HG03521 (cell line): Measurements from ENCODE around the gene ETNK1.

ENCODE experiments used
- ATAC-seq: cut with Tn5 transposase; IDR thresholded peaks from one replicate; pipeline ENCODE4 v1.9.1; 2021; ENCODE audit warnings: mild to moderate bottlenecking, moderate library complexity; ENCODE audit not compliant: unreplicated experiment

Gene ETNK1

DNA sequence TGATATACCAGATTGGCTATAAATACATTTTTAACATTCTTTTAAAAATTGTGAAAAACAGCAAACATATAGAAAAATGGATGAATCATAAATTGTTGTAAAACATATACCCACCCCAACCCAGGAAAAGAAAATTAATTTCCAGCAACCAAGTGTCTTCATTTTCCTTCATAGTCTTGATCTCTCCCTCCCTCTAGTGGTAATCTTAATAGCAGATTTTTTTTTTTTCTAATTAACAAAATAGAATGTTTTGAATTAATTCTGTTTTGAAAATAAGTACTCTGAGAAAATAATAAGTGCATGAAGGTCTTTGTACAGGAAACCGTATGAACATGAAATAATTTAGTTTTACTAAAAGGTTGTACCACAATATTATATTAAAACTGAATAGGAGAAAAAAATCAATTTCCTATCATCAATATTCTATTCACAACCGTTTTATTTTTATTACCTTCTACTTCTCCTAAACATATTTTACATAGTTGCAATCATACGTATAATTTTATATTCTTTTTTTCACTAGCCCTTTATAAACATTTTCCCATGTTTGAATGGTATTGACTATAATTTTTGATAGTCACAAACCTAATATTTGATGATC is 7.0 kb downstream of the ETNK1 start:
- ATAC-seq: no peak

DNA sequence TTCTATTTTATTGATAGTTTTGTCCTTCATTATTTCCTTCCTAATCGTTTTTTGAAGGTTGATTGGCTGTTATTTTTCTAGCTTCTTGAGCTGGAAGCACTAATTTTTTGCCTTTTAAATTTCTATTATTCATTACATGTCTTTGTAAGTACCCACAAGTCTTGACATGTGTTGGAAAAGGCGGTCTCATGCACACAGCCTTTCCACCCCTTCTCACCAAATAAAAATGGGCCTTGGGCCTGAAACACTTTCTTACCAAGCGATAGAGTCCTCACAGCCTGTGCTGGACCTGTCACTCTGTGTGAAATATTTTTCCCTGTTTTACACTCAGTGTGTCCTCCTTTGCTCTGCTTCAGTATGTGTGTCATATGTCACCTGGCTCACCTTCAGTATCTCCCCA is 9.9 kb downstream of the ETNK1 start:
- ATAC-seq: no peak

GRCh38 chr12:22635812-22636211 is 10.8 kb downstream of the ETNK1 start:
- ATAC-seq: no peak

GRCh38 chr12:22640851-22641250 is 15.9 kb downstream of the ETNK1 start:
- no peak for ATAC-seq

DNA sequence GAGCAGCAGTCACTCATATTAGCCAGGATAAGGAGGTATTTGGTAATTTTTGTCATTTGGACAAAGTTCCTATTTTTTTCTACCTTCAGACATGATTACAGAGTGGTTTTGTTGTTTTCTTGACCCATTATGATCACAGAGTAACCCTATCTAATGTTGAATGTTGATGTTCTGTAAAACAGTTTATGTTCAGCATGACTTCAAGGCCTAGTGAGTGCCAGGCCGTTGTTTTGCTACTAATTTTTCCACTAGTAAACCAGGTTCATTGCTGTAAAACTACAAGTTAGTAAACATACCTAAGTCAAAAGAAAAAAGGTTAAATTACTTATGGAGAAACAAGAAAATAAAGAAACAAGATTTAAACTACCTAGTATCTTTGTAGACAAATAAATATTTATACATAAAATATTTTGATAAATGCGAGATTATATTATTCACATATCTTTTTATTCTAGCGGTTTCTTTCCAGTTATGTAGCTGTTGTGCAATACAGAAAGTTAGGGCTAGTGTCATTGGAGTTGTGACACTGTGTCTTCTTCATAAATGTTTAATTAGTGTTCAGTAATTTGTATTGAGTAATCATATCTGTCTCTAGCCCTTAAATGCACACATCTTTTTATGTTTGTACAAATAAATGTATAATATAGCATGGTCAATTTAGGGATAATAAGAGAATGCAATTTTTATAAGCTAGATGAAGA is 16.5 kb downstream of the ETNK1 start:
- ATAC-seq: no peak

- no peak for ATAC-seq
Measured at GRCh38 chr12:22648668-22649067, 23.7 kb downstream of the ETNK1 start.

GRCh38 chr12:22653075-22653474 is 28.1 kb downstream of the ETNK1 start:
- ATAC-seq: no peak

- no peak for ATAC-seq
Measured at GRCh38 chr12:22653791-22654190, 28.8 kb downstream of the ETNK1 start.

- no peak for ATAC-seq
Measured at GRCh38 chr12:22656376-22656775, 31.4 kb downstream of the ETNK1 start.

DNA sequence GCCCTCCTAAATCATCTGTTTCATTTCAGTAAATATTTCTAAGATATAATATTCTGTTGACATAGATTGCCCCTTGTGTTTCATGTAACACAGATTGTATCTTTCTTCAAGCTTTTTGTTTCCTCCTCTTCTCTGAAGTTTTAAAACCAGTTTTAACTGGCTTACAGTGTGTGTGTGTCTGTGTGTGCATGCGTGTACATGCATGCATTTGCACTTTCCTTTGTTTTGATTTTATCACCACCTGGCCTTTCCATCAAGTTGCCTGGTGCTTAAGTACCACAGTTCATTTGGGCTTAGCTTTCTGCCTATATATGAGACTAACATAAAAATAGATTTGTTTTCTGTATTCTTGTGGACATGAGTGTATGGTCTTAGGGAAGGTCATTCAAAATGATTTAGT is 31.9 kb downstream of the ETNK1 start:
- ATAC-seq: no peak

DNA sequence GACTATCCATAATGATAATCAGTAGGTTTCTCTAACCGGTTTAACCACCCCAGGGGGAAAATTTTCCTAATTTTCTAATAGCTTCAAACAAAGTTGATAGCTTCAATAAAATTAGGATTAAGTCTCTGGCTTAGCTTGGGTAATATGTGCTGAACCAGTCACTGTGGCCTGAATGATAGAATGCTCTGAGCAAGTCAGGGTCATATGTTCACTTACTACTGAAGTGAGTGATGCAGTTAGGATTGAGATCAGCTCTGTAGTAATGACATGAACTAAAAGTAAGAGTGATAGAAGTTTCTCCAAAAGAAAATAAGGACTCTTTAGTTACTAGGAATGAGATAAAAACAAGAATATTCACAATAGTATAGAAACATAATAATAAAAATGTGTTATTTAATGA is 32.6 kb downstream of the ETNK1 start:
- no peak for ATAC-seq

GRCh38 chr12:22658214-22658613 is 33.2 kb downstream of the ETNK1 start:
- no peak for ATAC-seq

GRCh38 chr12:22662356-22662755 is 37.4 kb downstream of the ETNK1 start:
- no peak for ATAC-seq

DNA sequence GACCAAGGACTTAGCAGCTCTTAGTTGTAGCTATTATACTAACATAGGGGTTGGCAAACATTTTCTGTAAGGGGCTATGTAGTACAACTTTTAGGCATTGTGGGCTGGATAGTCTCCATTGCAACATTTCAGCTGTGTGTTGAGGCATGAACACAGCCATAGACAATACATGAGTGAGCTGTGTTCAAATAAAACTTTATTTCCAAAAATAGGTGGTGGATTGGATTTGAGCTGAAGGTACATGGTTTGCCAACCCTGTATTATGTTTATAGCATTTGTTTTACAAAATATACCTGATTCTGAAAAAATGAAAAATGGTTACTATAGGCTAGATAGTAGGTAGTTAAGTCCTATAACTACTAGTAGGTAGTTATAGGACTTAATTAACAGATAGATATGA is 40.5 kb downstream of the ETNK1 start:
- no peak for ATAC-seq

DNA sequence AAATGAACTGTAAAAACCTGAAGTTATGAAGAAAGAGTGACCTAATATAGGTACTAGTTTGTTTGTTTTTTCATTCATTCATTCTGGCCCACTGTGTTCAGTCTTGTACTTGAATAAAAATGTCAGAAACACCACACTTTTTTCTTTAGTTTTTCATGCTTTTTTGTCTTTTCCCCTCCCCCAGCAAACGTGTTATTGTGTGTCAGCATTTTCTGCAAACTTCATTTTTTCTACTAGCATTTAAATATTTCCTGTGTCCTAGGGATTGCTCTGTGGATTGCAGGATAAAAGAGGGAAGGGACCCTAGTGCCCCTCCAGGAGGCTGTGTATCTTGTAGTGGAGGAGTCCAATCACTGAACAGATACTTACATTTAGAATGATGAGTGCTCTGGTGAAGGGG is 42.2 kb downstream of the ETNK1 start:
- ATAC-seq: no peak

- ATAC-seq: no peak
Measured at GRCh38 chr12:22668441-22668840, 43.5 kb downstream of the ETNK1 start.

GRCh38 chr12:22670762-22671161 is 45.8 kb downstream of the ETNK1 start:
- ATAC-seq: no peak

- no peak for ATAC-seq
Measured at GRCh38 chr12:22672951-22673350, 48.0 kb downstream of the ETNK1 start.

GRCh38 chr12:22677781-22678574 is 53.0 kb downstream of the ETNK1 start:
- no peak for ATAC-seq

DNA sequence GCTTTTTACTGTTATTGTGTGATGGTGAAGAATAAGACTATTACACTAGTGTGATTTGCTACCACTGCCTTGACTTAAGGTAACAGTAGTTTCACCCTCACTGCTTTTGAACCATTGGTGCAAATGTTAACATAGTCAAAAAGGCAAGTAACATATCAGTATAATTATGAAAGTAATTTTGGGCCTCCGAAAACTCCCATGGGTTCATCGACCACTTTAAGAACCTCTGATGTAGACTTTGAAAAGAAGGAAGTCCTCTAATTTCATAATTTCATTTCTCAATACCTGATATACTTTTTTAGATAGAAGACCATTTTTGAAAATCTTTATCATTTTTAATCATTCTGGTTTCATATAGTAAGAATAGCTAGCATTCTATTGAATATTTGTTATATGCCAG is 57.7 kb downstream of the ETNK1 start:
- no peak for ATAC-seq

DNA sequence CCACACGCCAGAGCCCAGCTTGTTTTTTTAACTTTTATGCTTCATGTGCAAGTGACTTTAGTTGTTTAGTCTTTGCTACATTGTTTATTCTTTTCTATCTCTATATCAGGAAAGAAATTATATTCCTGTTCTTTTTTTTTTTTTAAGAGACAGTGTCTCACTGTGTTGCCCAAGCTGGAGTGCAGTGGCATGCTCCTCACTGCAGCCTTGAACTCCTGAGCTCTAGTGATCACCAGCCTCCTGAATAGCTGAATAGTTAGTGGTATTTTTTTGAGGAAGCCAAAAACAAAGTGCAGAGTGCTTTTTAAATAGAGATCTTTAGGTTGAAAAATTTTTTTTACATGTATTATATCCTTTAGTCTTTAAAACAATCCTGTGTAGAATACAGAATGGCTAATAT is 58.2 kb downstream of the ETNK1 start:
- ATAC-seq: no peak
